AG09319 (cell line): ENCODE measurements around the gene ZNF662.

Source experiments
- DNase-seq: peaks from one replicate; pipeline ENCODE4 v3.0.0-alpha.2; 2010; ENCODE audit warnings: low read depth; ENCODE audit errors: extremely low read depth
- TF ChIP-seq, protein P1 (sequence below): IDR thresholded peaks from 2 replicates; pipeline ENCODE4 v1.5.1; 2011; ENCODE audit warnings: low read depth, mild to moderate bottlenecking, inconsistent platforms, low read length, moderate library complexity

The ZNF662 gene

DNA sequence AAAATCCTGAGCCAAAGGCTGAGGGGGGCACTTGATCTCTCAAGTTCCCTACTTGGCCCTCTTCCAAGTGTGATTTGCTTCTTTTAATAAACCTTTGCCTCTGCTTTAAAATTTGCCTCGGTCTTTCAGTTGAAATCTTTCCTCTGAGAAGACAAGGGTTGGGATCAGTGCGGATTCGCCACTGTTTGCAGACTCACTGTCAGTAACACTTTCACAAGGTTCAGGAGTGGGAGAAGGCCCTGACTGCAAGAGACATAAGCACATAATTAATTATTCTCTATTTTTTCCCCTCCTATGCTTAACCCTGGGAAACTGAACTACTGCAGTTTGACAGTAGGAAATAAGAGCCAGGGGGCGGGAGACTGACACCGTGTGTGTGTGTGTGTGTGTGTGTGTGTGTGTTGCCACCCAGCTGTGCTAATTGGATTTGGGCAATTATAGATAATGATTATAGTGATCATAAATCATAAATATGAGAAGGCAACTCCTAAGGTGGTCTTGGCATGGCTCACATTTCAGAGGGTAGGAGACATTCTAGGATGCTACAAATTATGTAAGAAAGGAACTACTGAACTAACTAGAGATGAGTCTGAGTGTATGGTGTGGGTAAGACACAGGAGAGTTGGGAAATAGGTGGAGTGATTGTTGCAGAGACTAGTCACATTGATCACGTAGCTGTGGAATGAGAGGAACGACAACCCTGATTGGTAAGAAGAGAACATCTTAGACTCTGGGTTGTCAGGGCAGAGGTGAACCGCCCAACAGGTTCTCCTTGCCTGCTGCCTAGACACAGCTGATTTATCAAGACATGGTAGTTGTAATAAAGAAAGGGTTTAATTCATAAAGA lies 5.5 kb upstream of the ZNF662 start:
- TF ChIP-seq, protein P1, sequence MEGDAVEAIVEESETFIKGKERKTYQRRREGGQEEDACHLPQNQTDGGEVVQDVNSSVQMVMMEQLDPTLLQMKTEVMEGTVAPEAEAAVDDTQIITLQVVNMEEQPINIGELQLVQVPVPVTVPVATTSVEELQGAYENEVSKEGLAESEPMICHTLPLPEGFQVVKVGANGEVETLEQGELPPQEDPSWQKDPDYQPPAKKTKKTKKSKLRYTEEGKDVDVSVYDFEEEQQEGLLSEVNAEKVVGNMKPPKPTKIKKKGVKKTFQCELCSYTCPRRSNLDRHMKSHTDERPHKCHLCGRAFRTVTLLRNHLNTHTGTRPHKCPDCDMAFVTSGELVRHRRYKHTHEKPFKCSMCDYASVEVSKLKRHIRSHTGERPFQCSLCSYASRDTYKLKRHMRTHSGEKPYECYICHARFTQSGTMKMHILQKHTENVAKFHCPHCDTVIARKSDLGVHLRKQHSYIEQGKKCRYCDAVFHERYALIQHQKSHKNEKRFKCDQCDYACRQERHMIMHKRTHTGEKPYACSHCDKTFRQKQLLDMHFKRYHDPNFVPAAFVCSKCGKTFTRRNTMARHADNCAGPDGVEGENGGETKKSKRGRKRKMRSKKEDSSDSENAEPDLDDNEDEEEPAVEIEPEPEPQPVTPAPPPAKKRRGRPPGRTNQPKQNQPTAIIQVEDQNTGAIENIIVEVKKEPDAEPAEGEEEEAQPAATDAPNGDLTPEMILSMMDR: no peak
- no peak for DNase-seq

DNA sequence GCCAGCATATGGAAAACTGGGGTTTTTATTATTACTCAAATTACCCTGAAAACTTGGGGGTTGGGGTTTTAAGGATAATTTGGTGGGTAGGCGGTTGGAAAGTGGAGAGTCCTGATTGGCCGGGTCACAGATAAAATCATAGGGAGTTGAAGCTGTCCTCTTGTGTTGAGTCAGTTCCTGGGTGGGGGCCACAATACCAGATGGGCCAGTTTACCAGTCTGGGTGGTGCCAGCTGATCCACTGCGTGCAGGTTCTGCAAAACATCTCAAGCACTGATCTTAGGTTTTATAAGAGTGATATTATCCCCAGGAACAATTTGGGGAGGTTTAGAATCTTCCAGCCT lies 4.9 kb upstream of the ZNF662 start:
- TF ChIP-seq, protein P1: no peak
- DNase-seq: no peak

DNA sequence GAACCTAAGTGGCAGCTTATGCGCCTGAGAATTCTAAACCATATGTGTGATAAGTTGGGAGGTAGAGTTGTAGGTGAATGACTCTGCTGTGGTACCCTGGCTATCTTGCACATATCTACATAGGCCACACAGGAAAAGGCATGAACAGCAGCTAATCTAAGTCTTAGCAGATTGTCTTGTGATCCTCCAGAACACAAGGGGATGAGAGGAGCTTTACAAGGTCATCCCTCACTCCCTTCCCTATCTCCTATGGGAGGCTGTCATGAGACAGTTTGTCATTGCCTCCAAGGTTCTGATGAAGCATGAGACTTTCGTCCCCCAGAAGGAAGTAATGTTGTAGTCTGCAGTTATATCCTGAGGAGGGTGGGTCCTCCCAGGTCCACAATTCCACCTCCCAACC lies 3.7 kb upstream of the ZNF662 start:
- TF ChIP-seq, protein P1: no peak
- no peak for DNase-seq

DNA sequence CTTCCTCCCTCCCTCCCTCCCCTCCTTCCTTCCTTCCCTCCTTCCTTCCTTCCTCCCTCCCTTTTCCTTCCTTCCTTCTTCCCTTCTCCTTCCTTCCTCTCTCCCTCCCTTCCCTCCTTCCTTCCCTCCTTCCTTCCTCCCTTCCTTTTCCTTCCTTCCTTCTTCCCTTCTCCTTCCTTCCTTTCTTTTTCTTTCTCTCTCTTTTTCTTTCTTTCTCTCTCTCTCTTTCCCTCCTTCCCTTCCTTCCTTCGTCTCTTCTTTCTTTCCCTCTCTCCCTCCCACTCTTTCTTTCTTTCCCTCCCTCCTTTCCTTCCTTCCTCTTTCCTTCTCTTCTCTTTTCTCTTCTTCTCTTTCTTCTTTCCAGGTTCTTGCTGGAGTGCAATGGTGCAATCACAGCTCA lies 1.9 kb upstream of the ZNF662 start:
- TF ChIP-seq, protein P1: no peak
- DNase-seq: no peak

DNA sequence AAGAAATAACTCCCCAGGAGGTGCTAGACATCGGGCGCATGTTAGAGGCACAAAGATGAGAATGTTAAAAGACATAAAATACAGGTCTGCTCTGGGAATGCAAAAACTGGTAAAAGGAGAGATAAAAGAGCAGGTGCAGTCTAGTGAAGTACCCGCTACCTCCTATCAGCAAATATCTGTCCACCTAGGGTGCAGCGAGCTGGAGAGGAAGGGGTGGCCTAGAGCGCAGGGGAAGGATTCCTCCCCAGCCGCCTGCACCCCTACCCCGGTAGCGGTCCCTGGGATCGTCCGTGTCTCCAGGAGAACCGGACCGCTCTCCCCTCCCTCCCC lies 237 bp upstream of the ZNF662 start:
- TF ChIP-seq, protein P1: no peak
- no peak for DNase-seq

DNA sequence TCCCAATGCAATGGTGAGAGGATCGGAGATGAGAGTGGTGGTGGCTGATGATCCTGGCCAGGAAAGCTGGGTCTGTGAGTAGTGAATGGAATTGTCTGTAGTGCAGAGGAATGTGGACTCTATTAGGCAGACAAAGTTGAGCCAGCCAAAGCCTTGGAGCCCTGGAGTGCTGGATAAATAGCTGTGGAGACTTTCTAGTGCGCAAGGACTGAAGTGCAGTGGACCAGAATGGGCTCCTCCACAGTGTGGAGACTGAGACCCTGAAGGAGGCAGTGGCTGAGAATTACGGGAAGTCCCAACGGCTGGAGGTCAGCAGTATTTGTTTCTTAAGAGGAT lies 874 bp downstream of the ZNF662 start:
- no peak for DNase-seq
- TF ChIP-seq, protein P1: no peak

DNA sequence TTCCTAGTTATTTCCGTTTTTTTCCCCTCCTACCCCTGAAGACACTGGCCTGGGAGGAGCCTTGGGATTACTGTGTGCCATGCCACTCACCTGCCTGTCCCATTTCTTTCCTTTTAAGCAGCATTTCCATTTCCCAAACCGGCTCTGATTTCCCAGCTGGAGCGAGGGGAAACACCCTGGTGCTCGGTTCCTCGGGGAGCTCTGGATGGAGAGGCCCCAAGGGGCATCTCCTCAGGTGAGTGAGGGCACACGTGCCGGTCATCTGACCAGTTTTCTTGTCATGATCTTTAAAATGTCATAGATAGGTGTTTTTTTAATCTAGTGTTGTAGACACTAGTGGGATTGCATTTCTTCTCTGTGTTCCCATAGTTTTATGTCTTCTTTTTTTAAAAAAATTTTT lies 2.7 kb downstream of the ZNF662 start:
- DNase-seq: no peak
- TF ChIP-seq, protein P1: no peak
